ENCODE data around the gene SRP68.

GRCh38 chr17:76089680-76090516 is 17.6 kb upstream of the SRP68 start:
- no peak for TF ChIP-seq CTCF (IDR thresholded peaks at IDR 0.05; ENCODE audit: control extremely low read depth in 1 of 3, insufficient read depth in 1 of 3, low read depth in 1 of 3, low read length in 3 of 3)
- TF ChIP-seq BACH1 (IDR thresholded peaks at IDR 0.05; ENCODE audit: low read length): no peak
- TF ChIP-seq SP2 (IDR thresholded peaks at IDR 0.05; ENCODE audit: low read length): no peak
- no peak for TF ChIP-seq YY1 (IDR thresholded peaks at IDR 0.05; ENCODE audit: low read depth, low read length)
- TF ChIP-seq USF2 (IDR thresholded peaks at IDR 0.05; ENCODE audit: low read length): no peak

Data from H1 (cell line).